Glutamatergic neuron (in vitro differentiated cells): ENCODE results near the gene ANGPTL2. TPM values are rescaled to one million over a fixed set of nuclear protein-coding genes. Genes with fewer than 3 reads are reported as not detected.

ENCODE experiments used
- DNase-seq: peaks from one replicate; pipeline ENCODE4 v3.0.0; 2022
- H3K27ac Mint-ChIP-seq: one replicate; pipeline ENCODE4 v1.8.0; 2020; ENCODE audit warnings: mild to moderate bottlenecking, mixed read lengths, inconsistent platforms; ENCODE audit not compliant: unreplicated experiment
- H3K27me3 Mint-ChIP-seq: one replicate; pipeline ENCODE4 v1.8.0; 2020; ENCODE audit warnings: mild to moderate bottlenecking, moderate library complexity, mixed read lengths, inconsistent platforms; ENCODE audit not compliant: unreplicated experiment
- H3K36me3 Mint-ChIP-seq: one replicate; pipeline ENCODE4 v1.8.0; 2020; ENCODE audit warnings: mild to moderate bottlenecking, mixed read lengths, inconsistent platforms; ENCODE audit not compliant: unreplicated experiment
- H3K4me1 Mint-ChIP-seq: one replicate; pipeline ENCODE4 v1.8.0; 2020; ENCODE audit warnings: mild to moderate bottlenecking, low read depth, mixed read lengths, inconsistent platforms; ENCODE audit not compliant: unreplicated experiment
- H3K4me3 Mint-ChIP-seq: one replicate; pipeline ENCODE4 v1.8.0; 2020; ENCODE audit warnings: mild to moderate bottlenecking, mixed read lengths, inconsistent platforms; ENCODE audit not compliant: unreplicated experiment
- H3K9me3 Mint-ChIP-seq: one replicate; pipeline ENCODE4 v1.8.0; 2020; ENCODE audit warnings: mild to moderate bottlenecking, moderate library complexity, mixed read lengths, inconsistent platforms; ENCODE audit not compliant: unreplicated experiment
- total RNA-seq: library from RNA; stranded (reverse); fragmentation: NEBNext Ultra II Directional; extraction: Animal tissue kit (Norgen Biotek cat#: 25700); gene quantifications from one replicate; pipeline ENCODE4 v1.2.1, GENCODE V29; 2021; ENCODE audit not compliant: unreplicated experiment
- TF ChIP-seq, protein P1 (sequence below): fragments of 200-600 bp; sonication (generic); IDR thresholded peaks from one replicate; pipeline ENCODE4 v1.5.0; 2021; ENCODE audit not compliant: partially characterized antibody, unreplicated experiment

ANGPTL2 gene
- total RNA-seq, 1 donor from 2014 or later = 55.5 TPM

DNA sequence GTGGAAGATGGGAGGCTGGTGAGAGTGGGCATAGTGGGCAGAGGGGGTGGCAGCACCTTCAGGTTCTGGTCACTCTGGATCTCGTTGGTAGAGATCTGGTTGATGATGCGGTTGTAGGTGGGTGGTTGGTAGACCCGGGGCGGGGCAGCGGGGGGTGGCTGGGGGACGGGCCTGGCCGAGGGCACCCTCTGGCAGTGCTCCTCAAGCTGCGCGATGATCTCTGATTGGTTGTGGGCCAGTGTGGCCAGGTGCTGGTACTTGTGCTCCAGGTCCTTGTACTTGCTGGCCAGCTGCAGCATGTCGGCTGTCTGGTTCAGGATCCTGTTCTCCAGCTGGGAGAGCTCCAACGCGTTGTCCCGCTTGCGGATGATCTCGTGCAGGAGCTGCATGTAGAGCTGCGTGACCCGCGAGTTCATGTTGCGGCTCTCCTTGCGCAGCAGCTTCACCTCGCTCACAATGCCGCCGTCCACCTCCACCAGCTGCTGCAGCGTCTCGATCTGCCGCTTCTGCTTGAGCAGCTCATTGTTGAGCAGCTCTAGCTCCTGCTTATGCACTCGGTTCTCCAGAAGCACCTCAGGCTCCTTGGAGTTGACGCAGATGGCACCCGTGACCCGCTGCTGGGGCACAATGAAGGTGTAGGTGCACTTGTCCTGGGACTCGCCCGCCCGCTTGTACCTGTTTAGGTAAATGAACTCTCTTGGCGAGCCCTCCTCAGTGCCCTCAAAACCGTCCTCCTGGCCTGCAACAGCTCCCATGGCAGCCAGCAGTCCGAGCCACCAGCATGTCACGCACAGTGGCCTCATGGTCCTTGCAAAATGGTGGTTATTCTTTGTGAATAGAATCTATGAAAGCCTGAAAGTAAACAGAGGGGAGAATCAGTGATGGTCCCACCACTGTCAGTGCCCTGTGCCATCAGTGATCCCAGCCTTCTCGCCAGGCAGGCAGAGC is 14.2 kb downstream of the ANGPTL2 start:
- peaks cover 20% of the 10 kb centered on the region for H3K36me3 Mint-ChIP-seq
- TF ChIP-seq, protein P1, sequence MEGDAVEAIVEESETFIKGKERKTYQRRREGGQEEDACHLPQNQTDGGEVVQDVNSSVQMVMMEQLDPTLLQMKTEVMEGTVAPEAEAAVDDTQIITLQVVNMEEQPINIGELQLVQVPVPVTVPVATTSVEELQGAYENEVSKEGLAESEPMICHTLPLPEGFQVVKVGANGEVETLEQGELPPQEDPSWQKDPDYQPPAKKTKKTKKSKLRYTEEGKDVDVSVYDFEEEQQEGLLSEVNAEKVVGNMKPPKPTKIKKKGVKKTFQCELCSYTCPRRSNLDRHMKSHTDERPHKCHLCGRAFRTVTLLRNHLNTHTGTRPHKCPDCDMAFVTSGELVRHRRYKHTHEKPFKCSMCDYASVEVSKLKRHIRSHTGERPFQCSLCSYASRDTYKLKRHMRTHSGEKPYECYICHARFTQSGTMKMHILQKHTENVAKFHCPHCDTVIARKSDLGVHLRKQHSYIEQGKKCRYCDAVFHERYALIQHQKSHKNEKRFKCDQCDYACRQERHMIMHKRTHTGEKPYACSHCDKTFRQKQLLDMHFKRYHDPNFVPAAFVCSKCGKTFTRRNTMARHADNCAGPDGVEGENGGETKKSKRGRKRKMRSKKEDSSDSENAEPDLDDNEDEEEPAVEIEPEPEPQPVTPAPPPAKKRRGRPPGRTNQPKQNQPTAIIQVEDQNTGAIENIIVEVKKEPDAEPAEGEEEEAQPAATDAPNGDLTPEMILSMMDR = no peak

DNA sequence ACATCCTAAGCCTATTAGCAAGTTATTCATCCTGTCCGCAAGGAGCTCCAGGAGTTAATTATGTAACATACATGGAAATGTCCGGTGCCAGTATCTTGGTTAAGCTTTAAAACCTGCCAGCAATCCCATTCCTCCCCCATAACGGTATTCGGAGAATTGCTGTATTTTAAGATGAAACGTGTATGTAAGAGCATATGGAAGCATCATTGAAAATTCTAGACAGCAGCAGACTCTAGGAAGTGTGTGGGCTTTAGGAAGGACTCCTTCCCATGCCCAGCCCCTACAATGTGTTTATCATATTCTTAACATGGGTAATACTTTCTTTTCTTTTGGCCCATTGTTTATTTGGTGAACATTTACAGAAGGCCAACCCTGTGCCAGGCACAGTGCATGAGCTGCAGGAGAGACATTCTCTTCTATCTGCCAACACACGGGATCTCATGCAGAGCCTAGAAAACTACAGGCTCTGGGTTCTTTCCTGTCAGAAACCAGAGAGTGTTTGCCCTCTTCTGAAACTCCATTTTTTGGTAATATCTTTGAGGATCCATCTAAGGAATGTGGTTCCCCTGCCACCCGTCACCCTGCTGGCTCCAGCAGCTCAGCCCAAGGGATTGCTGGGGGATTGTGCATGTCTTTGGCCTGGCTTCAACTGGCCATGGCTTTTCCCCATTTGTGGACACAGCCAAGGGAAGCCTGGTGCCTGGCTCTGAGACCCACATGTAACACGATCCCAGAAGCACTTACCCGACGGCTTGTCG is 15.1 kb downstream of the ANGPTL2 start:
- DNase-seq = no peak

More for the DNA sequence above, 14.2 kb downstream of the ANGPTL2 start:
- DNase-seq = no peak
- Mint-ChIP-seq H3K4me1 (peaks cover 14% of the 10 kb centered on the region), H3K9me3 (peaks cover 4% of the 10 kb centered on the region), H3K27me3 (peaks cover 6% of the 10 kb centered on the region), H3K27ac (no peak overlapping the region), H3K4me3 (no peak overlapping the region)

DNA sequence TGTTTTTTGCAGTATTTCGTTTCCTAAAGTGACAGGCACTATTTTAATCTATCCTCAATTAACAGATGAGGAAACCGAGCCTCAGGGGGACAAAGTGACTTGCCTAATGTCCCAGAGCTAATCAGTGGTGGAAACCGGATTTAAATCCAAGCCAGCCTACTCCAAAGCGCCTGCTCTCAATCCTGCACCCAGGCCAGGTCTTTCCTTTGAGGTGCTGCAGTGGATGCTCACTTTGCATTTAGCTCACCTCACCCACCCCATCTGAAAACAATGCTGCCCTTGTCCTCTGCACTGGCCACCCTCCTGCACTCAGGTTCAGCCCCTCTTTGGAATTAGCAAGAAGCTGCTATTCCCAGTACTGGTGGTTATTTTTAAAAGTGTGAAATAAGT is 16.0 kb downstream of the ANGPTL2 start:
- H3K4me3 Mint-ChIP-seq = no peak overlapping the region
- TF ChIP-seq, protein P1 = no peak
- H3K36me3 Mint-ChIP-seq = peaks cover 24% of the 10 kb centered on the region
- no peak overlapping the region for H3K27ac Mint-ChIP-seq
- H3K9me3 Mint-ChIP-seq = peaks cover 4% of the 10 kb centered on the region
- DNase-seq = no peak
- H3K27me3 Mint-ChIP-seq = peaks cover 6% of the 10 kb centered on the region
- peaks cover 14% of the 10 kb centered on the region for H3K4me1 Mint-ChIP-seq

More for the DNA sequence above, 15.1 kb downstream of the ANGPTL2 start:
- H3K27ac Mint-ChIP-seq = no peak overlapping the region
- peaks cover 23% of the 10 kb centered on the region for H3K36me3 Mint-ChIP-seq
- H3K9me3 Mint-ChIP-seq = peaks cover 4% of the 10 kb centered on the region
- TF ChIP-seq, protein P1 = no peak
- no peak overlapping the region for H3K4me3 Mint-ChIP-seq
- peaks cover 6% of the 10 kb centered on the region for H3K27me3 Mint-ChIP-seq
- H3K4me1 Mint-ChIP-seq = peaks cover 14% of the 10 kb centered on the region

DNA sequence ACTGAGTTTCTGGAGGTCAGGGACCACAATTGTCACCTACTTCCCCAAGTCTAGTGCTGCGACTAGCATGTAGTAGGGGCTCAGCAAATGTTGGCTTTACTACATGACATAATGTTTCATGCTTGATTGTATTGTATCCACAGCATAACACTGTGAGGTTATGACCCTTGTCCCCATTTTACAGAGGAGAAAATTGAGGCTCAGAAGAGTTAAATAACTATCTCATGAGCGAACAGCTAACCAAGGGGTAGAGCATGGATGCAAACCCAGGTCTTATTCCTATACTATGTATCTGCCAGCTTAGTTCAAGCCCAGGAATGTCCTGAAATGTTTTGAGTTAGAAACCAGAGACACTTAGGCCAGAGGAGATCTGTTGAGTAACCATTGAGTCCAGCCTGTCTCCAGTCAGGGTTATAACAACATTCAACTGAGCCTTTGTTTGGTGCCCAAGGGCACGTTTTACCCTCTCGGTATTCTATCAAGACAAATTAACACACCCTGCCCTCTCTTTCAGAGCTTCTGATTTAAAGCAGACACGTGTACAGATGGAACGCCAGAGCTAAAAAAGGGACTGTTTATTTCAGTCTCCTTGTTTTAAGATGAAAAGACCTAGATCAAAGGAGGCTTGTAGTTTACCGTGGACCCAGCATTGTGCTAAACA is 16.5 kb downstream of the ANGPTL2 start:
- Mint-ChIP-seq H3K36me3 (peaks cover 19% of the 10 kb centered on the region), H3K9me3 (peaks cover 4% of the 10 kb centered on the region), H3K27me3 (peaks cover 6% of the 10 kb centered on the region), H3K4me3 (no peak overlapping the region), H3K27ac (no peak overlapping the region), H3K4me1 (peaks cover 14% of the 10 kb centered on the region)
- no peak for DNase-seq
- TF ChIP-seq, protein P1 = no peak
